Naive thymus-derived CD4-positive, alpha-beta T cell (primary cell): ENCODE results near the gene GUCY1A2. TPM values are rescaled to one million over a fixed set of nuclear protein-coding genes. Genes with fewer than 3 reads are reported as not detected.

Experiments used
- ATAC-seq: fragments of 150-1000 bp; cut with Tn5 transposase; 2 replicates; pipeline ENCODE4 v1.10.0; 2021; ENCODE audit warnings: mild to moderate bottlenecking, moderate library complexity
- CTCF ChIA-PET: fragments of 350-600 bp; sonication (Branson Sonifier 250); formaldehyde crosslinking; loops from one replicate; lab custom pipeline; 2021; ENCODE audit warnings: antibody characterized with exemption; lab: Charles Lee
- POLR2A ChIA-PET: fragments of 350-600 bp; sonication (Branson Sonifier 250); formaldehyde crosslinking; loops from one replicate; lab custom pipeline; 2021; ENCODE audit warnings: antibody characterized with exemption, inconsistent platforms; lab: Charles Lee
- DNase-seq, 9 donors: peaks; one replicate each; pipeline versions ENCODE4 v3.0.0 to v3.0.0-alpha.2; 2020 to 2022; ENCODE audit warnings: mixed read lengths in 1 of 9
- H3K27ac ChIP-seq: one replicate; pipeline ENCODE4 v1.7.0; 2013; ENCODE audit warnings: mild to moderate bottlenecking, low read depth, low read length, moderate library complexity
- H3K27me3 ChIP-seq, 2 donors: one replicate each; pipeline ENCODE4 v1.7.0; 2013; ENCODE audit warnings: low read length in 2 of 2, mild to moderate bottlenecking in 2 of 2, moderate library complexity in 2 of 2; ENCODE audit not compliant: control insufficient read depth in 2 of 2, insufficient read depth in 2 of 2
- H3K36me3 ChIP-seq, 3 experiments: 1 replicate in 2 of 3; 2 replicates in 1 of 3; pipeline ENCODE4 v1.7.0; 2013; ENCODE audit warnings: low read length in 3 of 3, mild to moderate bottlenecking in 3 of 3, moderate library complexity in 1 of 3; ENCODE audit not compliant: insufficient read depth in 3 of 3, control insufficient read depth in 2 of 3
- H3K4me1 ChIP-seq, 2 donors: one replicate each; pipeline ENCODE4 v1.7.0; 2013; ENCODE audit warnings: low read length in 2 of 2, mild to moderate bottlenecking in 2 of 2, moderate library complexity in 1 of 2; ENCODE audit not compliant: control insufficient read depth in 2 of 2, insufficient read depth in 2 of 2
- H3K4me3 ChIP-seq: 2 replicates; pipeline ENCODE4 v1.7.0; 2013; ENCODE audit warnings: mild to moderate bottlenecking, low read length
- H3K9me3 ChIP-seq, 3 experiments: 1 replicate in 2 of 3; 2 replicates in 1 of 3; pipeline ENCODE4 v1.7.0; 2013; ENCODE audit warnings: low read length in 3 of 3; ENCODE audit not compliant: control insufficient read depth in 2 of 3
- H3K27ac Mint-ChIP-seq, 9 donors: one replicate each; pipeline ENCODE4 v1.8.0; 2020 to 2022; ENCODE audit warnings: mixed read lengths in 9 of 9, mild to moderate bottlenecking in 8 of 9, moderate library complexity in 5 of 9, inconsistent platforms in 2 of 9
- H3K27me3 Mint-ChIP-seq, 5 donors: one replicate each; pipeline ENCODE4 v1.8.0; 2021 to 2022; ENCODE audit warnings: mixed read lengths in 5 of 5, mild to moderate bottlenecking in 1 of 5
- H3K36me3 Mint-ChIP-seq, 5 donors: one replicate each; pipeline ENCODE4 v1.8.0; 2020 to 2022; ENCODE audit warnings: mixed read lengths in 5 of 5, mild to moderate bottlenecking in 3 of 5, inconsistent platforms in 1 of 5
- H3K4me1 Mint-ChIP-seq, 7 donors: one replicate each; pipeline ENCODE4 v1.8.0; 2020 to 2022; ENCODE audit warnings: mixed read lengths in 7 of 7, mild to moderate bottlenecking in 3 of 7, inconsistent platforms in 1 of 7
- H3K4me3 Mint-ChIP-seq, 10 donors: one replicate each; pipeline ENCODE4 v1.8.0; 2020 to 2022; ENCODE audit warnings: mild to moderate bottlenecking in 10 of 10, mixed read lengths in 10 of 10, moderate library complexity in 6 of 10, inconsistent platforms in 2 of 10
- H3K9me3 Mint-ChIP-seq, 11 donors: one replicate each; pipeline ENCODE4 v1.8.0; 2020 to 2022; ENCODE audit warnings: mixed read lengths in 11 of 11, mild to moderate bottlenecking in 4 of 11, inconsistent platforms in 1 of 11, moderate library complexity in 1 of 11
- intact Hi-C, 2 donors: fragments of 100-400 bp; cut with micrococcal nuclease; formaldehyde crosslinking; loops; one replicate each; pipeline ENCODE4 v1.15.1; 2023
- polyA plus RNA-seq, 2 donors: library from polyadenylated mRNA; unstranded; fragments of 300-500 nt; fragmentation: Illumina TruSeq; gene quantifications; one replicate each; pipeline ENCODE4 v1.2.3, GENCODE V29; 2021
- total RNA-seq, 6 experiments: library from RNA in 5 of 6; stranded (reverse) in 5 of 6; gene quantifications; 1 replicate in 5 of 6; 2 replicates in 1 of 6; pipeline ENCODE4 v1.2.3 and lab custom pipeline; 2021 to 2026

The GUCY1A2 gene
- total and polyA plus RNA-seq, 7 experiments from 2014 or later: 0.03 to 0.22 TPM; not detected in 5

DNA sequence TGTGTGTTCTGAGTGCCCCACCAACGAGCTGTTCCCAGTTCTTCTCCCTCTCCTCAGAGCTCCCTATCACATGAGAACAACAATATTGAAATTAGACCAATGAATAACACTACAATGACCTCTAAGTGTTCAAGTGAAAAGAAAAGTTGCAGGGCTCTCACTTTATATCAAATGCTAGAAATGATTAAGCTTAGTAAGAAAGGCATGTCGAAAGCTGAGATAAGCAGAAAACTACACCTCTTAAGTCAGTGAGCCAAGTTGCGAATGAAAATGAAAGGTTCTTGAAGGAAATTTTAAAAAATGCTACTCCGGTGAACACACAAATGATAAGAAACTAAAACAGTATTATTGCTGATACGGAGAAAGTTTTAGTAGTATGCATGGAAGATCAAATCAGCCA is 199.8 kb downstream of the GUCY1A2 start:
- Histone ChIP-seq H3K9me3 (no peaks in the 10 kb centered on the region), H3K4me1 (no peaks in the 10 kb centered on the region), H3K4me3 (no peak overlapping the region), H3K36me3 (no peaks in the 10 kb centered on the region), H3K27me3 (no peaks in the 10 kb centered on the region), H3K27ac (no peak overlapping the region)
- POLR2A ChIA-PET: no interaction called here
- intact Hi-C loops: no loop called here
- Mint-ChIP-seq H3K27me3 (no peaks in the 10 kb centered on the region), H3K4me1 (no peaks in the 10 kb centered on the region), H3K9me3 (peaks cover 0 to 14% (median 6%) of the 10 kb centered on the region in 11 donors), H3K4me3 (no peak overlapping the region), H3K36me3 (no peaks in the 10 kb centered on the region), H3K27ac (no peak overlapping the region)
- ATAC-seq: no peak
- CTCF ChIA-PET: no interaction called here
- no peak for DNase-seq

GRCh38 chr11:106815209-106815608 is 203.1 kb downstream of the GUCY1A2 start:
- DNase-seq (no peak), ATAC-seq (no peak)
- no peaks in the 10 kb centered on the region for H3K27me3 ChIP-seq
- no peaks in the 10 kb centered on the region for H3K36me3 ChIP-seq
- H3K27ac Mint-ChIP-seq: no peak overlapping the region
- H3K27me3 Mint-ChIP-seq: no peaks in the 10 kb centered on the region
- no peaks in the 10 kb centered on the region for H3K9me3 ChIP-seq
- no peaks in the 10 kb centered on the region for H3K36me3 Mint-ChIP-seq
- H3K27ac ChIP-seq: no peak overlapping the region
- H3K9me3 Mint-ChIP-seq: peaks cover 0 to 14% (median 6%) of the 10 kb centered on the region in 11 donors
- ChIA-PET CTCF (no interaction called here), POLR2A (no interaction called here)
- intact Hi-C loops: no loop called here
- H3K4me3 Mint-ChIP-seq: no peak overlapping the region
- no peaks in the 10 kb centered on the region for H3K4me1 Mint-ChIP-seq
- H3K4me3 ChIP-seq: no peak overlapping the region
- no peaks in the 10 kb centered on the region for H3K4me1 ChIP-seq

- Histone ChIP-seq H3K27ac (no peak overlapping the region), H3K9me3 (no peaks in the 10 kb centered on the region), H3K4me3 (no peak overlapping the region), H3K27me3 (no peaks in the 10 kb centered on the region), H3K36me3 (no peaks in the 10 kb centered on the region), H3K4me1 (no peaks in the 10 kb centered on the region)
- no peak for ATAC-seq
- ChIA-PET CTCF (no interaction called here), POLR2A (no interaction called here)
- Mint-ChIP-seq H3K36me3 (no peaks in the 10 kb centered on the region), H3K4me3 (no peak overlapping the region), H3K4me1 (no peaks in the 10 kb centered on the region), H3K9me3 (peaks cover 0 to 13% (median 6%) of the 10 kb centered on the region in 11 donors), H3K27me3 (no peaks in the 10 kb centered on the region), H3K27ac (no peak overlapping the region)
- intact Hi-C loops: no loop called here
- no peak for DNase-seq
Measured at GRCh38 chr11:106813806-106814205, 204.5 kb downstream of the GUCY1A2 start.

GRCh38 chr11:106794058-106794457 is 224.2 kb downstream of the GUCY1A2 start:
- intact Hi-C loops: no loop called here

GRCh38 chr11:106789406-106789805 is 228.9 kb downstream of the GUCY1A2 start:
- Histone ChIP-seq H3K27ac (no peak overlapping the region), H3K36me3 (no peaks in the 10 kb centered on the region), H3K9me3 (no peaks in the 10 kb centered on the region), H3K4me1 (no peaks in the 10 kb centered on the region), H3K4me3 (no peak overlapping the region), H3K27me3 (no peaks in the 10 kb centered on the region)
- H3K36me3 Mint-ChIP-seq: no peaks in the 10 kb centered on the region
- no peak overlapping the region for H3K4me3 Mint-ChIP-seq
- DNase-seq: no peak
- ChIA-PET CTCF (no interaction called here), POLR2A (no interaction called here)
- H3K9me3 Mint-ChIP-seq: peaks cover 0 to 29% (median 7%) of the 10 kb centered on the region in 11 donors
- no peak for ATAC-seq
- no peaks in the 10 kb centered on the region for H3K4me1 Mint-ChIP-seq
- intact Hi-C loops: no loop called here
- no peak overlapping the region for H3K27ac Mint-ChIP-seq
- no peaks in the 10 kb centered on the region for H3K27me3 Mint-ChIP-seq

More at GRCh38 chr11:106794058-106794457, 224.2 kb downstream of the GUCY1A2 start:
- ATAC-seq: no peak
- ChIA-PET POLR2A (no interaction called here), CTCF (no interaction called here)
- no peak for DNase-seq
- H3K27me3 Mint-ChIP-seq: no peaks in the 10 kb centered on the region
- Histone ChIP-seq H3K27me3 (no peaks in the 10 kb centered on the region), H3K4me3 (no peak overlapping the region), H3K4me1 (no peaks in the 10 kb centered on the region), H3K27ac (no peak overlapping the region), H3K36me3 (no peaks in the 10 kb centered on the region), H3K9me3 (no peaks in the 10 kb centered on the region)
- H3K9me3 Mint-ChIP-seq: peaks cover 0 to 20% (median 12%) of the 10 kb centered on the region in 11 donors
- no peaks in the 10 kb centered on the region for H3K4me1 Mint-ChIP-seq
- no peak overlapping the region for H3K4me3 Mint-ChIP-seq
- peaks cover 0 to 5% (median 0%) of the 10 kb centered on the region in 5 donors for H3K36me3 Mint-ChIP-seq
- H3K27ac Mint-ChIP-seq: no peak overlapping the region

GRCh38 chr11:106787454-106787853 is 230.8 kb downstream of the GUCY1A2 start:
- Mint-ChIP-seq H3K27me3 (peaks cover 0 to 4% (median 0%) of the 10 kb centered on the region in 5 donors), H3K4me3 (no peak overlapping the region), H3K4me1 (no peaks in the 10 kb centered on the region), H3K9me3 (peaks cover 2 to 29% (median 8%) of the 10 kb centered on the region in 11 donors), H3K36me3 (no peaks in the 10 kb centered on the region), H3K27ac (no peak overlapping the region)
- no peak overlapping the region for H3K27ac ChIP-seq
- peaks cover 0 to 5% (median 0%) of the 10 kb centered on the region in 3 experiments for H3K9me3 ChIP-seq
- no peak for DNase-seq
- no peak overlapping the region for H3K4me3 ChIP-seq
- ChIA-PET CTCF (no interaction called here), POLR2A (no interaction called here)
- H3K4me1 ChIP-seq: no peaks in the 10 kb centered on the region
- no peaks in the 10 kb centered on the region for H3K27me3 ChIP-seq
- H3K36me3 ChIP-seq: no peaks in the 10 kb centered on the region
- ATAC-seq: no peak
- intact Hi-C loops: no loop called here

DNA sequence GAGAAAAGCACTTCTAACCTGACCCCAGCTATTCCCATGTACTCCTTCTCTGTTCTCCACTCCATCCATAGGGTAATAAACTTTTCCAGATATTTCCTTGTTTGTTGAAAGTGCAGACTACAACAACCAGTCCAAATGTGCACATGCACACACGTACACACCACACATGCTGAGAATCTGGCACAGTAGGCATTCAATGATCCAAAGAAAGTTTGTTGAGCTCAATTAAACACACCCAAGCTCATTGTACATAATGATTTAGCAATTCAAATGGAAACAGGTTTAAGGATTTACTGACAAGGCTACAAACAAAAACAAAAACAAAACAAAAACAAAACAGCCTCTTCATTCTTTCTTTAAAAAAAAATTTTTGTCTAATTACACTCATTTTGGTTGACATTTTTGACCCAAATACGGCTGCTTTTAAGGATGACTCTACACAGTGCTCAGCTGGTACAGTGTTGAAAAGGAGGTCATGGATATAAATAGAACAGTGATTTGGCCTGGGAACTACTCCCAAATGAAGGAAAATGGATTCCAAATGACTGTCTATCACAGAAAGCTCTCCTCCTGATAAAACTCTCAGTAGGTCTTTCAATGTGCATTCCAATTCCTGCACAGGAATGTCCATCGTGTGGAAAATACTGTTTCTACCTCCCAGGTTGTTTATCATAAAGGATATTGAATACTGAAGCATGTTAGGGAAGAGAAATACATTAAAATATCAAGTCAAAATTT is 232.2 kb downstream of the GUCY1A2 start:
- Mint-ChIP-seq H3K27me3 (peaks cover 0 to 4% (median 0%) of the 10 kb centered on the region in 5 donors), H3K4me1 (no peaks in the 10 kb centered on the region), H3K4me3 (no peak overlapping the region), H3K36me3 (no peaks in the 10 kb centered on the region), H3K9me3 (peaks cover 2 to 29% (median 7%) of the 10 kb centered on the region in 11 donors), H3K27ac (no peak overlapping the region)
- no peak for ATAC-seq
- ChIA-PET POLR2A (no interaction called here), CTCF (no interaction called here)
- H3K36me3 ChIP-seq: no peaks in the 10 kb centered on the region
- no peak overlapping the region for H3K4me3 ChIP-seq
- no peak for DNase-seq
- H3K27ac ChIP-seq: no peak overlapping the region
- no peaks in the 10 kb centered on the region for H3K27me3 ChIP-seq
- no peaks in the 10 kb centered on the region for H3K4me1 ChIP-seq
- intact Hi-C loops: no loop called here
- H3K9me3 ChIP-seq: peaks cover 0 to 5% (median 0%) of the 10 kb centered on the region in 3 experiments
